Esophagus (tissue), 2 donors: Measurements from ENCODE around the gene BCOR. TPM values are rescaled to one million over a fixed set of nuclear protein-coding genes. Genes with fewer than 3 reads are reported as not detected.

Experiments
- H3K27ac ChIP-seq, 2 donors: one replicate each; pipeline ENCODE4 v1.5.1; 2013; ENCODE audit warnings: low read depth in 2 of 2, mild to moderate bottlenecking in 2 of 2, inconsistent platforms in 1 of 2, low read length in 1 of 2, moderate library complexity in 1 of 2
- H3K27me3 ChIP-seq, 2 donors: one replicate each; pipeline ENCODE4 v1.6.1; 2013; ENCODE audit warnings: low read length in 2 of 2, control low read depth in 1 of 2, mild to moderate bottlenecking in 1 of 2; ENCODE audit not compliant: insufficient read depth in 2 of 2, control insufficient read depth in 1 of 2
- H3K36me3 ChIP-seq, 2 donors: one replicate each; pipeline ENCODE4 v1.6.1; 2013; ENCODE audit warnings: low read length in 1 of 2; ENCODE audit not compliant: control insufficient read depth in 2 of 2, insufficient read depth in 2 of 2
- H3K4me1 ChIP-seq, 2 donors: one replicate each; pipeline ENCODE4 v1.6.1; 2013; ENCODE audit warnings: low read length in 1 of 2; ENCODE audit not compliant: control insufficient read depth in 2 of 2, insufficient read depth in 2 of 2
- H3K4me3 ChIP-seq, 2 donors: one replicate each; pipeline ENCODE4 v1.5.1; 2013; ENCODE audit warnings: low read length in 2 of 2, mild to moderate bottlenecking in 2 of 2, low read depth in 1 of 2, moderate library complexity in 1 of 2
- H3K9me3 ChIP-seq, 2 donors: one replicate each; pipeline ENCODE4 v1.6.1; 2013; ENCODE audit warnings: mild to moderate bottlenecking in 2 of 2, low read depth in 1 of 2, low read length in 1 of 2, moderate library complexity in 1 of 2; ENCODE audit not compliant: control insufficient read depth in 2 of 2, insufficient read depth in 1 of 2
- WGBS, 2 donors: extraction: QIAGEN DNeasy Blood & Tissue Kit; methylation state at CpG; one replicate each; pipeline ENCODE4 v1.1.7; 2013; 5-methylcytosine and 5-hydroxymethylcytosine counted together
- polyA plus RNA-seq, 2 donors: library from polyadenylated mRNA; stranded (reverse); fragments of 200-250 nt; gene quantifications; one replicate each; pipeline ENCODE4 v1.2.3, GENCODE V29; 2013
- donor health status: healthy with polysubstance abuse.
- donor health status: Bipolar disorder and iron deficiency.

The BCOR gene
- polyA plus RNA-seq, 2 donors, result 9.6 to 10.7 TPM

GRCh38 chrX:40092808-40093435 lies 4.8 kb downstream of the BCOR start:
- H3K9me3 ChIP-seq, result no peaks in the 10 kb centered on the region
- 57 to 91% methylated on average over 9 of the region's 9 CpGs for WGBS, 2 donors
- H3K36me3 ChIP-seq, result no peaks in the 10 kb centered on the region
- H3K27ac ChIP-seq, result no peak overlapping the region
- no peaks in the 10 kb centered on the region for H3K27me3 ChIP-seq
- H3K4me3 ChIP-seq, result no peak overlapping the region
- peaks cover 6 to 11% of the 10 kb centered on the region in 2 donors for H3K4me1 ChIP-seq

- H3K27me3 ChIP-seq, result no peaks in the 10 kb centered on the region
- no peaks in the 10 kb centered on the region for H3K9me3 ChIP-seq
- H3K4me1 ChIP-seq, result peaks cover 6 to 11% of the 10 kb centered on the region in 2 donors
- peak overlapping the region in 1 of 2 donors; percentile 43 for H3K27ac ChIP-seq
- no peaks in the 10 kb centered on the region for H3K36me3 ChIP-seq
- H3K4me3 ChIP-seq, result peak overlapping the region; percentile 0 to 19
- 38 to 47% methylated on average over 69 to 70 of the region's 70 CpGs for WGBS, 2 donors
Measured at GRCh38 chrX:40091691-40092421, 5.9 kb downstream of the BCOR start.

GRCh38 chrX:40090961-40091360 lies 6.8 kb downstream of the BCOR start:
- WGBS, 2 donors, result 50 to 77% methylated on average over 7 of the region's 7 CpGs
- Histone ChIP-seq H3K36me3 (no peaks in the 10 kb centered on the region), H3K27ac (no peak overlapping the region), H3K9me3 (no peaks in the 10 kb centered on the region), H3K4me3 (peak overlapping the region in 1 of 2 donors; percentile 24), H3K4me1 (peaks cover 6 to 11% of the 10 kb centered on the region in 2 donors), H3K27me3 (no peaks in the 10 kb centered on the region)

GRCh38 chrX:40090050-40090804 lies 7.5 kb downstream of the BCOR start:
- H3K27ac ChIP-seq, result peak overlapping the region in 1 of 2 donors; percentile 59
- H3K4me3 ChIP-seq, result peak overlapping the region; percentile 24 to 29
- 7 to 9% methylated on average over 51 to 63 of the region's 63 CpGs for WGBS, 2 donors
- no peaks in the 10 kb centered on the region for H3K27me3 ChIP-seq
- no peaks in the 10 kb centered on the region for H3K36me3 ChIP-seq
- H3K9me3 ChIP-seq, result no peaks in the 10 kb centered on the region
- peaks cover 6 to 11% of the 10 kb centered on the region in 2 donors for H3K4me1 ChIP-seq

- no peaks in the 10 kb centered on the region for H3K36me3 ChIP-seq
- H3K4me3 ChIP-seq, result no peak overlapping the region
- WGBS, 2 donors, result 42 to 74% methylated on average over 9 of the region's 9 CpGs
- no peak overlapping the region for H3K27ac ChIP-seq
- H3K9me3 ChIP-seq, result no peaks in the 10 kb centered on the region
- H3K27me3 ChIP-seq, result no peaks in the 10 kb centered on the region
- peaks cover 6 to 12% of the 10 kb centered on the region in 2 donors for H3K4me1 ChIP-seq
Measured at GRCh38 chrX:40088803-40089540, 8.8 kb downstream of the BCOR start.

GRCh38 chrX:40088299-40088625 lies 9.5 kb downstream of the BCOR start:
- WGBS, 2 donors, result 39 to 52% methylated on average over 5 of the region's 5 CpGs

GRCh38 chrX:40087425-40088298 lies 10.1 kb downstream of the BCOR start:
- Histone ChIP-seq H3K27me3 (no peaks in the 10 kb centered on the region), H3K4me3 (no peak overlapping the region), H3K9me3 (no peaks in the 10 kb centered on the region), H3K27ac (peak overlapping the region in 1 of 2 donors; percentile 28), H3K36me3 (no peaks in the 10 kb centered on the region), H3K4me1 (peaks cover 4 to 12% of the 10 kb centered on the region in 2 donors)
- WGBS, 2 donors, result 38 to 60% methylated on average over 13 of the region's 13 CpGs

More at GRCh38 chrX:40088299-40088625, 9.5 kb downstream of the BCOR start:
- Histone ChIP-seq H3K4me1 (peaks cover 6 to 12% of the 10 kb centered on the region in 2 donors), H3K9me3 (no peaks in the 10 kb centered on the region), H3K27ac (peak overlapping the region in 1 of 2 donors; percentile 28), H3K36me3 (no peaks in the 10 kb centered on the region), H3K4me3 (no peak overlapping the region), H3K27me3 (no peaks in the 10 kb centered on the region)

GRCh38 chrX:40086569-40087335 lies 11.0 kb downstream of the BCOR start:
- no peak overlapping the region for H3K4me3 ChIP-seq
- H3K9me3 ChIP-seq, result no peaks in the 10 kb centered on the region
- H3K27ac ChIP-seq, result peak overlapping the region; percentile 50 to 63
- WGBS, 2 donors, result 42 to 73% methylated on average over 30 of the region's 30 CpGs
- no peaks in the 10 kb centered on the region for H3K27me3 ChIP-seq
- H3K4me1 ChIP-seq, result peaks cover 4 to 6% of the 10 kb centered on the region in 2 donors
- H3K36me3 ChIP-seq, result no peaks in the 10 kb centered on the region
